ENCODE results near the gene TMEM8B. TPM values are rescaled to one million over a fixed set of nuclear protein-coding genes. Genes with fewer than 3 reads are reported as not detected.
A peak's percentile ranks its signal among the peaks of the same experiment; 100 is the strongest.

Gene TMEM8B
- total and polyA plus RNA-seq, 9 of the 15 experiments (the other 6 are each of a cell fraction or from before 2014, with no cell fraction given) = 0.01 to 2.2 (median 1.1) TPM

GRCh38 chr9:35835216-35835632 lies 6.2 kb downstream of the TMEM8B start:
- Histone ChIP-seq H3K9me1 (ENCODE audit: control insufficient read depth, insufficient read depth, low read length) (no peaks in the 10 kb centered on the region), H4K20me1 (replicated peaks; ENCODE audit: control insufficient read depth, insufficient read depth, low read length) (no peaks in the 10 kb centered on the region), H3K79me2 (ENCODE audit: control insufficient read depth, insufficient read depth, low read length) (no peaks in the 10 kb centered on the region), H3K4me1 (replicated peaks in 1 of 2; ENCODE audit: control insufficient read depth in 2 of 2, insufficient read depth in 2 of 2, low read length in 2 of 2) (peaks cover 6 to 7% of the 10 kb centered on the region in 2 experiments; a peak in 3 of 5 replicates), H3K9ac (ENCODE audit: insufficient read depth in 1 of 2, low read depth in 2 of 2, low read length in 2 of 2) (no peak overlapping the region), H3K36me3 (ENCODE audit: control insufficient read depth, insufficient read depth, low read length) (no peaks in the 10 kb centered on the region), H3K4me3 (no peak overlapping the region), H2AFZ (ENCODE audit: low read depth, low read length) (no peak overlapping the region), H3K4me2 (ENCODE audit: insufficient read depth, low read length) (no peak overlapping the region), H3K27ac (ENCODE audit: extremely low read depth, low read depth, low read length) (no peak overlapping the region), H3K27me3 (ENCODE audit: control insufficient read depth in 2 of 2, insufficient read depth in 2 of 2, low read length in 2 of 2) (peaks cover 0 to 15% of the 10 kb centered on the region in 2 experiments; a peak in 2 of 5 replicates), H3K9me3 (replicated peaks; ENCODE audit: control insufficient read depth, insufficient read depth, low read depth, low read length) (no peaks in the 10 kb centered on the region)
- 75% methylated on average over 3 of the region's 3 CpGs for WGBS (ENCODE audit: insufficient coverage, low coverage, missing lambda C conversion rate)
- no TSS peak for BruUV-seq (replicated peaks)
- POLR2A ChIA-PET = interaction anchor here (0.6 kb wide), 1 partner anchor 75 kb away, joined by 3 read pairs; no protein-coding TSS in a partner anchor
- FAIRE-seq (no peak), DNase-seq (ENCODE audit: extremely low read depth in 1 of 4, low spot score in 3 of 4) (peak; percentile 22 to 32 (median 30)), ATAC-seq (peak; percentile 83)
- in situ Hi-C loops (cut with MboI) = no loop called here
- TF ChIP-seq NCOA6 (IDR thresholded peaks at IDR 0.05) (no peak), ZNF696 (CRISPR knock-in tag; conservative IDR thresholded peaks at IDR 0.05) (no peak), TFE3 (CRISPR knock-in tag; IDR thresholded peaks at IDR 0.05) (no peak), HNRNPL (IDR thresholded peaks at IDR 0.05; ENCODE audit: low read depth, low read length) (no peak), VEZF1 (CRISPR knock-in tag; IDR thresholded peaks at IDR 0.05) (no peak), ZNF354B (CRISPR knock-in tag; IDR thresholded peaks at IDR 0.05) (no peak), KAT2B (IDR thresholded peaks at IDR 0.05; ENCODE audit: low read depth, low read length) (no peak), ZNF175 (CRISPR knock-in tag; IDR thresholded peaks at IDR 0.05; ENCODE audit: low read depth) (0 out of 2 replicates have a peak, but pooled peaks have one; percentile 8), POLR2G (IDR thresholded peaks at IDR 0.05; ENCODE audit: low read depth, low read length) (no peak), ZNF24 (IDR thresholded peaks at IDR 0.05) (no peak), TEAD2 (tag; IDR thresholded peaks at IDR 0.05) (no peak), CTCF (IDR thresholded peaks at IDR 0.05 in 2 of 3, conservative IDR thresholded peaks at IDR 0.05 in 1 of 3; ENCODE audit: insufficient read depth in 2 of 3, low read depth in 1 of 3, low read length in 3 of 3) (peak; percentile 47 to 55 (median 47); a peak in 5 of 6 replicates), ZNF444 (CRISPR knock-in tag; IDR thresholded peaks at IDR 0.05) (no peak), LARP7 (IDR thresholded peaks at IDR 0.05) (no peak), RAD21 (CRISPR knock-in tag; conservative IDR thresholded peaks at IDR 0.05 in 1 of 2, IDR thresholded peaks at IDR 0.05 in 1 of 2) (peak in 1 of 2 experiments; percentile 41; a peak in 2 of 4 replicates), KAT7 (CRISPR knock-in tag; IDR thresholded peaks at IDR 0.05; ENCODE audit: borderline replicate concordance) (no peak), PHF21A (IDR thresholded peaks at IDR 0.05; ENCODE audit: borderline replicate concordance, low read depth) (no peak), NR2F6 (CRISPR knock-in tag; IDR thresholded peaks at IDR 0.05) (no peak)
- intact Hi-C loops (cut with micrococcal nuclease) = no loop called here
- CTCF ChIA-PET (ENCODE audit: low intra/inter-chr PET ratio) = no interaction called here
